Measurements from ENCODE around the gene MS4A4E.

DNA sequence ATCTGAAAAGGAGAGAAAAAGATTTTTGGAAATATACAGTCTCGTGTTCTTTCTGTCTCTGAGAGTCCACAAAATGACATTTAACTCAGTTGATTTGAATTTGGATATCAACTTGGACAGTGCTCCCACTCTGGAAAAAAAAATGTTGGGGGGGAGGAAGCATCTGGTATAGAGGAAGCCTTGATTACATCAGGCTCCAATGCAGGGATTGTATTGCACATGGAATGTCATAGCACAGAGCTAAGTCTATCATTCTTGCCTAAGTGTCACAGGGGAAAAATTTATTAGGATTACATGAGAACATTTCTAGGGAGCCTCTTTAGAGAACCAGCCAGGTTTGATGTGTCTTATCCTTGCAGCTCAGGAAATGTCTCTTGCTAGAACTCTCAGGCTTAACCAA is 83.1 kb downstream of the MS4A4E start:
- TF ChIP-seq, protein P1, sequence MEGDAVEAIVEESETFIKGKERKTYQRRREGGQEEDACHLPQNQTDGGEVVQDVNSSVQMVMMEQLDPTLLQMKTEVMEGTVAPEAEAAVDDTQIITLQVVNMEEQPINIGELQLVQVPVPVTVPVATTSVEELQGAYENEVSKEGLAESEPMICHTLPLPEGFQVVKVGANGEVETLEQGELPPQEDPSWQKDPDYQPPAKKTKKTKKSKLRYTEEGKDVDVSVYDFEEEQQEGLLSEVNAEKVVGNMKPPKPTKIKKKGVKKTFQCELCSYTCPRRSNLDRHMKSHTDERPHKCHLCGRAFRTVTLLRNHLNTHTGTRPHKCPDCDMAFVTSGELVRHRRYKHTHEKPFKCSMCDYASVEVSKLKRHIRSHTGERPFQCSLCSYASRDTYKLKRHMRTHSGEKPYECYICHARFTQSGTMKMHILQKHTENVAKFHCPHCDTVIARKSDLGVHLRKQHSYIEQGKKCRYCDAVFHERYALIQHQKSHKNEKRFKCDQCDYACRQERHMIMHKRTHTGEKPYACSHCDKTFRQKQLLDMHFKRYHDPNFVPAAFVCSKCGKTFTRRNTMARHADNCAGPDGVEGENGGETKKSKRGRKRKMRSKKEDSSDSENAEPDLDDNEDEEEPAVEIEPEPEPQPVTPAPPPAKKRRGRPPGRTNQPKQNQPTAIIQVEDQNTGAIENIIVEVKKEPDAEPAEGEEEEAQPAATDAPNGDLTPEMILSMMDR (conservative IDR thresholded peaks at IDR 0.05): no peak
- TF ChIP-seq EZH2 (IDR thresholded peaks at IDR 0.05; ENCODE audit: low read depth): no peak

Measured in PC-9 (cell line).